GM12872 (cell line): ENCODE measurements around the gene SDR42E2.
A peak's percentile ranks its signal among the peaks of the same experiment; 100 is the strongest.

ENCODE experiments used
- TF ChIP-seq, protein P1 (sequence below): IDR thresholded peaks from 3 replicates; pipeline ENCODE4 v1.5.1; 2011; ENCODE audit warnings: low read depth, mild to moderate bottlenecking, low read length, moderate library complexity; ENCODE audit not compliant: insufficient read depth

Gene SDR42E2

DNA sequence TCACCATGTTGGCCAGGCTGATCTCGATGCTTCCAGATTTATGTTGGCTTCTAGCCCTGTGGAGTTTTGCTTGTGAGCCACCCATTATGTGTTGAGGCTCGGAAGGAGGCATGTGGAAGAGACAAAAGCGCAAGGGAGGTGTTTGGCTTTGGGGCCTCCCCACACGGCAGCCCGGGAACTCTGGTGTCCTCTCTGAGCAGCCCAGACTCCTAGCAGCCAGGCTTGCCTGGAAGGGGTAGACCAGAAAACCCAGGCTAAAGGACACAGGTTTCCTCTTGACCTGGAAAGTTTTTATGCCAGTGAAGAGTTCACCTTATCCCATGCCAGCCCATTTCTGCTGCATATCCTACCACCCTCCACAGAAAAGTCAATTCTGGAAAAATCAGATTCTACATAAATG lies 21.0 kb downstream of the SDR42E2 start:
- TF ChIP-seq, protein P1, sequence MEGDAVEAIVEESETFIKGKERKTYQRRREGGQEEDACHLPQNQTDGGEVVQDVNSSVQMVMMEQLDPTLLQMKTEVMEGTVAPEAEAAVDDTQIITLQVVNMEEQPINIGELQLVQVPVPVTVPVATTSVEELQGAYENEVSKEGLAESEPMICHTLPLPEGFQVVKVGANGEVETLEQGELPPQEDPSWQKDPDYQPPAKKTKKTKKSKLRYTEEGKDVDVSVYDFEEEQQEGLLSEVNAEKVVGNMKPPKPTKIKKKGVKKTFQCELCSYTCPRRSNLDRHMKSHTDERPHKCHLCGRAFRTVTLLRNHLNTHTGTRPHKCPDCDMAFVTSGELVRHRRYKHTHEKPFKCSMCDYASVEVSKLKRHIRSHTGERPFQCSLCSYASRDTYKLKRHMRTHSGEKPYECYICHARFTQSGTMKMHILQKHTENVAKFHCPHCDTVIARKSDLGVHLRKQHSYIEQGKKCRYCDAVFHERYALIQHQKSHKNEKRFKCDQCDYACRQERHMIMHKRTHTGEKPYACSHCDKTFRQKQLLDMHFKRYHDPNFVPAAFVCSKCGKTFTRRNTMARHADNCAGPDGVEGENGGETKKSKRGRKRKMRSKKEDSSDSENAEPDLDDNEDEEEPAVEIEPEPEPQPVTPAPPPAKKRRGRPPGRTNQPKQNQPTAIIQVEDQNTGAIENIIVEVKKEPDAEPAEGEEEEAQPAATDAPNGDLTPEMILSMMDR, result no peak

DNA sequence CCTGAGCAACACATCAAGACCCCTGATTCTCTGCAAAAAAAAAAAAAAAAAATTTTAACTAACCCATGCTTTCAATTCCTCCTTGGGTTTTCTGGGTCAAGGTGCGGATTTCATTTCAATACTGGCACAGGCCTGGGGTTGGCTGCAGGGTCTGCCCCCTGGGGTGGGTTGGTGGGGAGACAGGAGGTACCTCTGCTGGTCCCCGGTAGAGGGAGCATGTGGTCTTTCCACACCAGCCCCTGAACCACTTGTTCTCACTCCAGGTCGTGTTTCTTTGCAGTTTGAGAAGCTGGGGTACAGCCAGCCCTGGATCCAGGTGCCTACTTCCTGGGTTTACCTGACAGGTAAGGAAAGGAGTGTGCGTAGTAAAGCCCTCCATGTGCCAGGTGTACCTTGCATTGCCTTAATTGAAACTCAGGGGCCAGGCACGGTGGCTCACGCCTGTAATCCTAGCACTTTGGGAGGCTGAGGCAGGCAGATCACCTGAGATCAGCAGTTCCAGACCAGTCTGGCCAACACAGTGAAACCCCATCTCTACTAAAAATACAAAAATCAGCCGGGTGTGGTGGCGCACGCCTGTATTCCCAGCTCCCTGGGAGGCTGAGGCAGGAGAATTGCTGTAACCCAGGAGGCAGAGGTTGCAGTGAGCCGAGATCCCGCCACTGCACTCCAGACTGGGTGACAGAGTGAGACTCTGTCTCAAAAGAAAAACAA lies 21.8 kb downstream of the SDR42E2 start:
- TF ChIP-seq, protein P1, result peak; percentile 66

DNA sequence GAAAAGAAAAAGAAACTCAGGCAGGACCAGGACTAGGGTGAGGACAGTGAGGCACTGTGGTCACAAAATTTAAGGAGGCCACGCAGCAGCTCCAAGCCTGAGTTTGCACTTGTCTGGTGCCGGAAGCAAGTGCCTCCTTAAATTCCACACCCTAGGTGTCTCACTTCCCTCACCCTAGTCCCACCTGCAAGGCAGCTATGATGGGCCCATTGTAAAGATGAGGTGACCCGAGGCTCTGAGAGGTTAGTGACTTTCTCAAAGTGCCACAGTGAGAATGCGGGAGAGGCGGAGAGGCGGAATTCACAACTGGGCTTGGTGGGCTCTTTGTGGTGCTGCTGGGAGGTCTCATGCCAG lies 22.3 kb downstream of the SDR42E2 start:
- TF ChIP-seq, protein P1, result no peak

DNA sequence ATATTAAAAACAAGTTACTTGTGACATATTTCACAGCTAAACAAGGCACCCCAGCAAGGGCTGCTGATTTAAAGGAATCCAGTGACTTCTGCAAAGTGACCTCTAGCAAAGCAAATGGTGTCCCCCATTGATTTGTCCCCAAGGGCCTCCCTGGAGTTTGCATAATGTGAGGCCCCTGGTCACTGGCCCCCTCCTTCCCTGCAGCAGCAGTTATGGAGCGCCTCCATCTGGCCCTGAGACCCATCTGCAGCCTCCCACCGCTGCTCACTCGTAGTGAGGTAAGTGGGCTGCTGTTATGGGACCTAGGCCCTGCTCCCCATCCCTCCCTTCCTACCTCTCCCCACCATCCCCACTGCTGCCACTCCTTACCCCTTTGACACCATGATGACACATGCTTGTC lies 24.2 kb downstream of the SDR42E2 start:
- TF ChIP-seq, protein P1, result peak; percentile 46

DNA sequence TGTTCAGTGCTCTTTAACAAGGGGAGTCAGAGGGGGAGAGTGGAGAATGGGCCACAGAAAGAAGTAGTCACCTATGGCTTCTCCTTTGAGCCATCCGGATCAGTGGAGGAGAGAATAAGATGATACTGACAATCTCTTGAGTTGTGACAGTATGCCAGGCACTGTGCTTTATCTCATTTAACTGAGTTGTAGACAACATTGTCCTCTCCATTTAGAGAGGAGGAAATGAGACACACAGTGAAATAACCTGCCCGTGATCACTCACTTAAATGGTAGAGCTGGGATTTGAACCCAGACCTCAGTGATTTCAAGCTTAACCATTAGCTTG lies 25.9 kb downstream of the SDR42E2 start:
- TF ChIP-seq, protein P1, result no peak

DNA sequence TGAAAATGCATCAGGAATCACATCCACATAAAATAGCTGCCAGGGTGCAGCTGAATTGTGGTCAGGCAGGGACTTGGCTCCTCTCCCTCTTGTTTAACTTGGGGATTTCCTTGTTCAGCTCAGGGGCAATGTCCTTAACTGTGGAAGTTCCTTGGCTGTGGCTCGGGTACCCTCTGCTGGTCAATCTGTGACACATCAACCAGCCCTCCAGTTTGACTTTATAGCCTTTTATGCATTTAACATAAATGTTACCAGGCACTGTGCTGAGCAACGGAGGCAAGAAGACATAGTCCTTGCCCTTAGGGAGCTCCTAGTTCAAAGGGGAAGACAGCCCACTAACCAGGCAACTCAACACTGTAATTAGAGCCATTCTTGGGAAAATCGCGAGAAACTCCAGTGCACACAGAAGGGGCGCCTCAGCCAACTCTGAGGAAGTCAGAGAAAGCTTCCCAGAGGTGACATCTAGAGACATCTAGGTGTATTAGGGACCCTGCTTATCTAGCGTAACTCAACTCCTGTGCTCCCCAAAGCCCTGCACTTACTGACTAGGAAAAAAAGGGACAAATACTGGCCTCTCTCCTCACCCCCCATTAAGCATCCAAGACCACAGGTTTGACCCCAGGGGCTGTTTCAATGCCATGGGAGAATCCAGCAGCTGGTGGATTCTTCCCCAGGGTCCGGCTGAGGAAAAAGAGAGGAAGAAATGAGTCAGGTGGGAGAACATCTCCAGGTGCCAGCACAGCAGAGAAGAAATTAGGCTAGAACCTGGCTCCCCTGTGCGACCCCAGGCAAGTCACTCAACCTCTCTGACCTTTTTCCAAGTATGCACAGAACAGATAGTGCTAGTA lies 26.5 kb downstream of the SDR42E2 start:
- TF ChIP-seq, protein P1, result peak; percentile 90

DNA sequence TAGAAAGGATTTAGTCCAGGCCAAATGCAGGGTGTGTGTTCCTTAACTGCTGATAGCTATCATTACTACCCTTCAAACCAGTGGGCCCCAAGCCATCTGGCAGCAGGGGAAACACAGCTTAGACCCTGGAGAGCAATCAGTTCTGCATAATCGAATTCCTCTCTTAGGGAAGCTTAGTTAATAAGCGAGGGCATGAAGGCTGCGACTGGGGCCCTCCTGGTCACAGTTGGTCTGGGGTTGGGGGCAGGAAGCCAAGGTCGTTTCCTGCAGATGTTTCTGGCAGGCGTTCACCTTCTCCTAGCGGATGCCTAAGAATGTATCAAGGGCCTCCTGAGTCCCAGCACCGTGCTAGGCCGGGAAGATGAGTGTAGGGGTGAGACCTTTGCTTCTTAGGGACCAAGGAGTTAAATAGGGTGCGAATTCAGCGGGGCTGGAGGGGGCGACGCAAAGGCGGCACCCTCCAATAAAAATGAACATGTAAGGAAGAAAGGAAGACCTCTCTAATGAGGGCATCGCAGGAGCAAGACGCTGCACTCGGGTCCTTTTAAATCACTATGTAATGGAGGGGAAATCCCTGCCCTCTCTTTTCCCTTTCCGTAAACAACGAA lies 27.3 kb downstream of the SDR42E2 start:
- TF ChIP-seq, protein P1, result no peak
